Vagina (tissue), 2 donors: Measurements from ENCODE around the gene ASB10.

Source experiments
- CTCF ChIP-seq, 3 experiments: fragments of 450-650 bp in 2 of 3; fragments of 200-600 bp in 1 of 3; sonication (generic) in 1 of 3; IDR thresholded peaks; one replicate each; pipeline ENCODE4 v1.5.1; 2017 to 2019; ENCODE audit warnings: antibody characterized with exemption in 3 of 3, mild to moderate bottlenecking in 2 of 3, moderate library complexity in 2 of 3
- POLR2A ChIP-seq, 2 donors: fragments of 450-650 bp; IDR thresholded peaks; one replicate each; pipeline ENCODE4 v1.6.1; 2017; ENCODE audit warnings: antibody characterized with exemption in 2 of 2, mild to moderate bottlenecking in 2 of 2, moderate library complexity in 2 of 2

GRCh38 chr7:151213826-151214225 is 26.8 kb upstream of the ASB10 start:
- TF ChIP-seq CTCF (IDR thresholded peaks at IDR 0.05) (no peak), POLR2A (IDR thresholded peaks at IDR 0.05) (no peak)
